Measurements from ENCODE around the gene CASK.

CASK gene

GRCh38 chrX:41480508-41481260, 442.7 kb downstream of the CASK start:
- no peak for DNase-seq (ENCODE audit: insufficient read length, low spot score)
- FAIRE-seq = no peak

GRCh38 chrX:41478381-41478911, 444.9 kb downstream of the CASK start:
- DNase-seq (ENCODE audit: insufficient read length, low spot score) (no peak), FAIRE-seq (no peak)

- no peak for DNase-seq (ENCODE audit: insufficient read length, low spot score)
These were observed 447.6 kb downstream of the CASK start for GRCh38 chrX:41475591-41476241.

GRCh38 chrX:41475191-41475590, 448.2 kb downstream of the CASK start:
- DNase-seq (ENCODE audit: insufficient read length, low spot score) (no peak), FAIRE-seq (no peak)

More at GRCh38 chrX:41475591-41476241, 447.6 kb downstream of the CASK start:
- FAIRE-seq = no peak

GRCh38 chrX:41474726-41475100, 448.6 kb downstream of the CASK start:
- no peak for FAIRE-seq
- no peak for DNase-seq (ENCODE audit: insufficient read length, low spot score)

GRCh38 chrX:41473936-41474725, 449.2 kb downstream of the CASK start:
- DNase-seq (ENCODE audit: insufficient read length, low spot score) (no peak), FAIRE-seq (no peak)

- FAIRE-seq = no peak
- DNase-seq (ENCODE audit: insufficient read length, low spot score) = no peak
These were observed 451.0 kb downstream of the CASK start for GRCh38 chrX:41472231-41472815.

GRCh38 chrX:41471786-41472185, 451.6 kb downstream of the CASK start:
- FAIRE-seq = no peak
- DNase-seq (ENCODE audit: insufficient read length, low spot score) = no peak

GRCh38 chrX:41470706-41471105, 452.6 kb downstream of the CASK start:
- no peak for DNase-seq (ENCODE audit: insufficient read length, low spot score)
- FAIRE-seq = no peak

GRCh38 chrX:41468647-41469323, 454.6 kb downstream of the CASK start:
- FAIRE-seq = no peak
- DNase-seq (ENCODE audit: insufficient read length, low spot score) = no peak

Measured in HTR-8/SVneo (cell line).